MM.1S (cell line): ENCODE data around the gene HCN1.

Experiments used
- DNase-seq: peaks from one replicate; pipeline ENCODE4 v3.0.0-alpha.2; 2015
- H2AFZ ChIP-seq: fragments of 300-600 bp; sonication (generic); 2 replicates; pipeline ENCODE4 v1.6.0; 2016; ENCODE audit warnings: antibody characterized with exemption, low read length
- H3F3A ChIP-seq: fragments of 300-600 bp; sonication (generic); 2 replicates; pipeline ENCODE4 v1.6.1; 2016; ENCODE audit warnings: mild to moderate bottlenecking, antibody characterized with exemption, low read length, moderate library complexity, mixed read lengths; ENCODE audit not compliant: insufficient read depth
- H3K27ac ChIP-seq: fragments of 300-600 bp; sonication (generic); 2 replicates; pipeline ENCODE4 v1.5.1; 2016; ENCODE audit warnings: mild to moderate bottlenecking, low read length
- H3K27me3 ChIP-seq: fragments of 300-600 bp; sonication (generic); replicated peaks from 2 replicates; pipeline ENCODE4 v1.6.0; 2016; ENCODE audit warnings: low read length; ENCODE audit not compliant: insufficient read depth
- H3K36me3 ChIP-seq: fragments of 300-600 bp; sonication (generic); replicated peaks from 2 replicates; pipeline ENCODE4 v1.6.1; 2016; ENCODE audit warnings: mild to moderate bottlenecking, low read length, mixed read lengths; ENCODE audit not compliant: insufficient read depth
- H3K4me1 ChIP-seq: fragments of 300-600 bp; sonication (generic); 2 replicates; pipeline ENCODE4 v1.6.1; 2016; ENCODE audit warnings: low read length, mixed read lengths
- H3K4me2 ChIP-seq: fragments of 300-600 bp; sonication (generic); 2 replicates; pipeline ENCODE4 v1.6.0; 2016; ENCODE audit warnings: low read depth, low read length
- H3K4me3 ChIP-seq: fragments of 300-600 bp; sonication (generic); 2 replicates; pipeline ENCODE4 v1.5.1; 2016; ENCODE audit warnings: low read length, mixed read lengths
- H3K79me2 ChIP-seq: fragments of 300-600 bp; sonication (generic); 2 replicates; pipeline ENCODE4 v1.6.1; 2016; ENCODE audit warnings: mixed run types, low read length, mixed read lengths
- H3K9ac ChIP-seq: fragments of 300-600 bp; sonication (generic); 2 replicates; pipeline ENCODE4 v1.6.1; 2016; ENCODE audit warnings: low read length, mixed read lengths
- H3K9me2 ChIP-seq: fragments of 300-600 bp; sonication (generic); replicated peaks from 2 replicates; pipeline ENCODE4 v1.6.1; 2016; ENCODE audit warnings: mild to moderate bottlenecking, low read length, mixed read lengths; ENCODE audit not compliant: insufficient read depth
- H3K9me3 ChIP-seq: fragments of 300-600 bp; sonication (generic); replicated peaks from 2 replicates; pipeline ENCODE4 v1.6.1; 2016; ENCODE audit warnings: mild to moderate bottlenecking, low read length, mixed read lengths; ENCODE audit not compliant: insufficient read depth
- H4K20me1 ChIP-seq: fragments of 300-600 bp; sonication (generic); 2 replicates; pipeline ENCODE4 v1.6.1; 2016; ENCODE audit warnings: mild to moderate bottlenecking, low read length, moderate library complexity, mixed read lengths; ENCODE audit not compliant: insufficient read depth
- EZH2 ChIP-seq: fragments of 300-600 bp; sonication (generic); optimal IDR thresholded peaks from 2 replicates; pipeline ENCODE3; 2017; ENCODE audit warnings: low read depth, mild to moderate bottlenecking, antibody characterized with exemption, low read length, mixed read lengths
- EZH2phosphoT487 ChIP-seq: fragments of 300-600 bp; sonication (generic); IDR thresholded peaks from 2 replicates; pipeline ENCODE4 v1.6.1; 2018; ENCODE audit warnings: antibody characterized with exemption, low read length
- TF ChIP-seq, protein P1 (sequence below): fragments of 300-600 bp; sonication (generic); IDR thresholded peaks from 2 replicates; pipeline ENCODE4 v1.5.1; 2016; ENCODE audit warnings: antibody characterized with exemption, low read length, mixed read lengths

The HCN1 gene

DNA sequence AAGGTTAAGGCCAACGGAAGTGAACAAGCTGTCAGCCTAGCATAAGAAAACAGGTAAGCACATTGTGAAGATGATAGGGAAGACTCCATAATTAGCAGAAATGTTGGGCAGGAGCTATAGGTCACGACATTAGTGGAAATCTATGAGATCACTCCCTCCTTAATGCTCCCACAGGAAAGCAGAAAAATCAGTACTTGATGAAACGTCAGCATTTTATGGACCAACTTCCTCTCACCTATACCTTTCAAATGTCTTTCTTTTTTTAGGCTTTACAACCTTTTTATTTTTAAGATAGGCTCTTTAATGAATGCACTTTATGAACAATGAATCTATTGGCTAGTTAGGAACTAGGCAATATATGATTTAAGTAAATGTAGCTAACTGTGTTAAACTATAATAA, 29.4 kb upstream of the HCN1 start:
- Histone ChIP-seq H2AFZ (no peak overlapping the region), H4K20me1 (no peaks in the 10 kb centered on the region), H3F3A (no peaks in the 10 kb centered on the region), H3K36me3 (no peaks in the 10 kb centered on the region), H3K9me2 (no peaks in the 10 kb centered on the region), H3K27me3 (no peaks in the 10 kb centered on the region), H3K4me1 (no peaks in the 10 kb centered on the region), H3K9ac (no peak overlapping the region), H3K4me2 (no peak overlapping the region), H3K27ac (no peak overlapping the region), H3K4me3 (no peak overlapping the region), H3K79me2 (no peaks in the 10 kb centered on the region), H3K9me3 (no peaks in the 10 kb centered on the region)
- TF ChIP-seq EZH2 (no peak), EZH2phosphoT487 (no peak)
- TF ChIP-seq, protein P1, sequence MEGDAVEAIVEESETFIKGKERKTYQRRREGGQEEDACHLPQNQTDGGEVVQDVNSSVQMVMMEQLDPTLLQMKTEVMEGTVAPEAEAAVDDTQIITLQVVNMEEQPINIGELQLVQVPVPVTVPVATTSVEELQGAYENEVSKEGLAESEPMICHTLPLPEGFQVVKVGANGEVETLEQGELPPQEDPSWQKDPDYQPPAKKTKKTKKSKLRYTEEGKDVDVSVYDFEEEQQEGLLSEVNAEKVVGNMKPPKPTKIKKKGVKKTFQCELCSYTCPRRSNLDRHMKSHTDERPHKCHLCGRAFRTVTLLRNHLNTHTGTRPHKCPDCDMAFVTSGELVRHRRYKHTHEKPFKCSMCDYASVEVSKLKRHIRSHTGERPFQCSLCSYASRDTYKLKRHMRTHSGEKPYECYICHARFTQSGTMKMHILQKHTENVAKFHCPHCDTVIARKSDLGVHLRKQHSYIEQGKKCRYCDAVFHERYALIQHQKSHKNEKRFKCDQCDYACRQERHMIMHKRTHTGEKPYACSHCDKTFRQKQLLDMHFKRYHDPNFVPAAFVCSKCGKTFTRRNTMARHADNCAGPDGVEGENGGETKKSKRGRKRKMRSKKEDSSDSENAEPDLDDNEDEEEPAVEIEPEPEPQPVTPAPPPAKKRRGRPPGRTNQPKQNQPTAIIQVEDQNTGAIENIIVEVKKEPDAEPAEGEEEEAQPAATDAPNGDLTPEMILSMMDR, result no peak
- DNase-seq, result no peak

DNA sequence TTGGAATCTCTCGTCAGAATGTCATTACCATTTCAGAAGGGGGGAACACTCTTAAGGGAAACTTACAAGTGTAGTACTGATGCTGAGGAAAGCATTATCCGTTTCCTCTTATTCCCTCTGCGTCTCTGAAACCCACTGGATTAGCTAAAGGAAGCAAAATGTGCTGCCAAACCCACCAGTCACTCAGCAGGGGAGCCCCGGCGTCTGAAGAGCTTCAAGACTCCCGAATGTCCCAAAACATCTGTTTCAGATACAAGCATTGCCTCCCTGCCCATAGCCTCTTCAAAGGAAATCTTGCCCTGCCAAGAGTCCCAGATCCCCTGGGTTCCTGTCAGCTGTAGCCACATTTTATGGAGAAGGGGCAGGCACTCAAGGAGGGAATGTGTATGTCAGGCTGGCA, 1.0 kb upstream of the HCN1 start:
- H3K4me3 ChIP-seq, result no peak overlapping the region

DNA sequence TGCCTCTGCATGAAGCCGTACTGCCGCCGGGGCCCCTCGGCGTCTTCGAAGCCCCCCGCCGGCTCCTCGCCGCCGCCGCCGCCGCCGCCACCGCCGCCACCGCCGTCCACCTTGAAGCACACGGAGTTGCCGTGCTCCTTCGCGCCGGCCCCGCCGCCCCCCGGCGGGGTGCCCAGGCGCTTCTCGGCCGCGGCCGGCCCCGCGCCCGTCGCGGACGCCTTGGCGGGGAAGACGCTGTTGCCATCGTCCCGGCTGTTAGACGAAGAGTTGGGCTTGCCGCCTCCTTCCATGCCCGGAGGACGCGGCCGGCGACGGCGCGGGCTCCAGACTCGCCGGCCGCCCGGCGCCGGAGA, 400 bp downstream of the HCN1 start:
- no peak overlapping the region for H3K9ac ChIP-seq
- no peaks in the 10 kb centered on the region for H3K9me3 ChIP-seq
- no peaks in the 10 kb centered on the region for H4K20me1 ChIP-seq
- H3F3A ChIP-seq, result no peaks in the 10 kb centered on the region
- TF ChIP-seq, protein P1, result no peak
- no peak for TF ChIP-seq EZH2
- no peak for TF ChIP-seq EZH2phosphoT487
- no peak overlapping the region for H2AFZ ChIP-seq
- no peaks in the 10 kb centered on the region for H3K79me2 ChIP-seq
- no peaks in the 10 kb centered on the region for H3K9me2 ChIP-seq
- H3K4me1 ChIP-seq, result no peaks in the 10 kb centered on the region
- no peak for DNase-seq
- no peaks in the 10 kb centered on the region for H3K36me3 ChIP-seq
- H3K4me3 ChIP-seq, result no peak overlapping the region
- H3K27me3 ChIP-seq, result no peaks in the 10 kb centered on the region
- no peak overlapping the region for H3K27ac ChIP-seq
- no peak overlapping the region for H3K4me2 ChIP-seq

More for the DNA sequence above, 1.0 kb upstream of the HCN1 start:
- no peaks in the 10 kb centered on the region for H3K79me2 ChIP-seq
- H3K27ac ChIP-seq, result no peak overlapping the region
- no peak overlapping the region for H3K9ac ChIP-seq
- H3K36me3 ChIP-seq, result no peaks in the 10 kb centered on the region
- H3K27me3 ChIP-seq, result no peaks in the 10 kb centered on the region
- no peaks in the 10 kb centered on the region for H3F3A ChIP-seq
- H4K20me1 ChIP-seq, result no peaks in the 10 kb centered on the region
- no peaks in the 10 kb centered on the region for H3K9me2 ChIP-seq
- H2AFZ ChIP-seq, result no peak overlapping the region
- no peaks in the 10 kb centered on the region for H3K4me1 ChIP-seq
- DNase-seq, result no peak
- TF ChIP-seq EZH2phosphoT487 (no peak), EZH2 (no peak)
- no peak overlapping the region for H3K4me2 ChIP-seq
- no peaks in the 10 kb centered on the region for H3K9me3 ChIP-seq

DNA sequence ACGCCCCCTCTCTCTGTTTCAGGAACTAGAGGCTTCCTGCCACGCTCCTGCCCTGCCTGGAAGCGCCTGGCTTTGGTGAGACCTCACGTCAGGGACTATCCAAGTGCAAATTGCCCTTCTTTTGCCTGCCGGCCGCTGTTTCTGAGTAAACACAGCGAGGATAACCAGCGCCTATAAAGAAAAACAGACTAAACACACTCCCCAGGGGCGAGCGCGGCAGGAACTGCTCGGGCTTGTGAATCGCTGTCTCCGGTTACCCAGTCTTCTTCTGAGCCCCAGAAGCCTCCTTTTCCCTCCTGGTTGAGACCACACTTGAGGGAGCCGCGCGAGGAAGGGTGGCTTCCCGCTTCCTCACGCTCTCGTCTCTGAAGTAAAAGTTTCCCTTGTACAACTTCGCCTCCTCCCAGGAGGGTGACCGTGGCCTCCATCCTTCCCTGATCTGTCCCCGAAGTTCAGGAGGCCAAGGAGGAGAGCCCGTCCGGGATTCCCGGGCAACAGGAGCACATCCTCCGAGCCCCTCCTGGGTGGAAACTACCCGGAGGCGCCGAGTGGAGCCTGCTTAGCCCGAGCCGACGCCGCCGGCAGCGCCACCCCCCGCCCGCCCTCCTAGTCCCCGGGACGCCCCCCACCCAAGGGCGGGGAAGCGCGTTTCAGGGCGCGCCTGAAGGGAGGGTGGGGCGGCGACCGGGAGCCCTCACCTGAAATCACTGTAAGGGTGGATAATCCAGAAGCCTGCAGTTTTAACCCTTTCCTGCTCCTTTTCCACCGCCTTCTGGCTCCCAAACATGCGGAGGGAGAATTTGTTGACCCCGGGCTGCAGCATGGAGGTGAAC, 993 bp downstream of the HCN1 start:
- Histone ChIP-seq H3K79me2 (no peaks in the 10 kb centered on the region), H3K36me3 (no peaks in the 10 kb centered on the region), H3K4me1 (no peaks in the 10 kb centered on the region), H2AFZ (no peak overlapping the region), H3K4me2 (no peak overlapping the region), H3K27me3 (no peaks in the 10 kb centered on the region), H3K9ac (no peak overlapping the region), H3K9me3 (no peaks in the 10 kb centered on the region), H3K27ac (no peak overlapping the region), H3K9me2 (no peaks in the 10 kb centered on the region), H3F3A (no peaks in the 10 kb centered on the region), H3K4me3 (no peak overlapping the region), H4K20me1 (no peaks in the 10 kb centered on the region)
- no peak for DNase-seq
- TF ChIP-seq EZH2phosphoT487, result no peak
- TF ChIP-seq, protein P1, result no peak
- TF ChIP-seq EZH2, result no peak
